A549 (cell line): ENCODE results near the gene VSTM2B.

Experiments used
- CTCF ChIP-seq: fragments of >200 bp; sonication (Bioruptor Twin); formaldehyde crosslinking; IDR thresholded peaks from 3 replicates; pipeline ENCODE4 v1.5.1; 2016
- KDM5A ChIP-seq: fragments of 200-600 bp; sonication (generic); IDR thresholded peaks from 2 replicates; pipeline ENCODE4 v1.6.1; 2016; ENCODE audit warnings: antibody characterized with exemption, mild to moderate bottlenecking

GRCh38 chr19:29573486-29573885, 47.7 kb downstream of the VSTM2B start:
- TF ChIP-seq CTCF: no peak
- TF ChIP-seq KDM5A: no peak
